H1 (cell line): ENCODE results near the gene DENND4A. TPM values are rescaled to one million over a fixed set of nuclear protein-coding genes. Genes with fewer than 3 reads are reported as not detected.

ENCODE experiments used
- CTCF ChIA-PET: fragments of 300-600 bp; sonication (Branson Sonifier 250); formaldehyde crosslinking; loops from one replicate; lab custom pipeline; 2021; ENCODE audit not compliant: partially characterized antibody; lab: Charles Lee
- POLR2A ChIA-PET: fragments of 300-600 bp; sonication (Branson Sonifier 250); formaldehyde crosslinking; loops from one replicate; lab custom pipeline; 2021; ENCODE audit warnings: inconsistent platforms; ENCODE audit not compliant: partially characterized antibody; lab: Charles Lee
- DNase-seq, 2 experiments: peaks; one replicate each; pipeline versions ENCODE4 v3.0.0 to v3.0.0-alpha.2; 2010 to 2022; ENCODE audit warnings: low spot score in 2 of 2, low read depth in 1 of 2, mixed read lengths in 1 of 2
- FAIRE-seq: peaks from 2 replicates; lab custom pipeline; 2011; peaks lifted over from hg19 to GRCh38; lab: Jason Lieb, UNC
- H2AFZ ChIP-seq: 2 replicates; pipeline ENCODE4 v1.8.1; 2012; ENCODE audit warnings: low read length, inconsistent platforms
- H2AK5ac ChIP-seq: 2 replicates; pipeline ENCODE4 v1.6.1; 2013; ENCODE audit warnings: low read depth, low read length
- H2BK120ac ChIP-seq: replicated peaks from 2 replicates; pipeline ENCODE3; 2013; ENCODE audit warnings: low read depth, low read length, inconsistent platforms
- H2BK12ac ChIP-seq: 2 replicates; pipeline ENCODE4 v1.6.1; 2013; ENCODE audit warnings: low read depth, low read length
- H2BK15ac ChIP-seq: 2 replicates; pipeline ENCODE4 v1.6.1; 2013; ENCODE audit warnings: low read length
- H2BK20ac ChIP-seq: 2 replicates; pipeline ENCODE4 v1.6.1; 2013; ENCODE audit warnings: low read length
- H2BK5ac ChIP-seq: 2 replicates; pipeline ENCODE4 v1.6.1; 2013; ENCODE audit warnings: low read depth, low read length
- H3K14ac ChIP-seq: 2 replicates; pipeline ENCODE4 v1.6.1; 2013; ENCODE audit warnings: inconsistent platforms; ENCODE audit not compliant: insufficient read length
- H3K18ac ChIP-seq: 2 replicates; pipeline ENCODE4 v1.6.1; 2013; ENCODE audit warnings: low read length; ENCODE audit errors: extremely low read depth
- H3K23ac ChIP-seq: 2 replicates; pipeline ENCODE4 v1.6.1; 2013; ENCODE audit warnings: inconsistent platforms; ENCODE audit not compliant: insufficient read length
- H3K23me2 ChIP-seq: 2 replicates; pipeline ENCODE4 v1.6.1; 2013; ENCODE audit warnings: low read depth, low read length
- H3K27ac ChIP-seq: 2 replicates; pipeline ENCODE4 v1.6.1; 2011; ENCODE audit warnings: low read depth, low read length, inconsistent platforms
- H3K27me3 ChIP-seq, 4 experiments: replicated peaks in 1 of 4; 1 replicate in 1 of 4; 2 replicates in 3 of 4; pipeline versions ENCODE4 v1.6.1 to v1.8.1; 2011 to 2013; ENCODE audit warnings: low read length in 3 of 4, mild to moderate bottlenecking in 3 of 4, inconsistent platforms in 2 of 4, mixed read lengths in 2 of 4, moderate library complexity in 1 of 4; ENCODE audit not compliant: control insufficient read depth in 3 of 4, insufficient read depth in 3 of 4; ENCODE audit errors: extremely low read depth in 1 of 4
- H3K36me3 ChIP-seq, 4 experiments: 2 replicates each; pipeline versions ENCODE4 v1.6.1 to v1.8.1; 2011 to 2013; ENCODE audit warnings: mild to moderate bottlenecking in 4 of 4, low read length in 3 of 4, moderate library complexity in 2 of 4, control low read depth in 1 of 4, inconsistent platforms in 1 of 4; ENCODE audit not compliant: insufficient read depth in 4 of 4, control insufficient read depth in 2 of 4
- H3K4ac ChIP-seq: replicated peaks from 2 replicates; pipeline ENCODE3; 2013; ENCODE audit warnings: low read length, low read depth, mixed read lengths, inconsistent platforms; ENCODE audit not compliant: insufficient read length
- H3K4me1 ChIP-seq, 4 experiments: replicated peaks in 1 of 4; 1 replicate in 1 of 4; 2 replicates in 3 of 4; pipeline versions ENCODE4 v1.6.1 to v1.8.1; 2011 to 2013; ENCODE audit warnings: low read length in 3 of 4, inconsistent platforms in 2 of 4, mixed read lengths in 1 of 4; ENCODE audit not compliant: insufficient read depth in 4 of 4, control insufficient read depth in 3 of 4
- H3K4me2 ChIP-seq, 2 experiments: 2 replicates each; pipeline versions ENCODE4 v1.6.1 to v1.8.1; 2011 to 2013; ENCODE audit warnings: low read depth in 2 of 2, low read length in 2 of 2, control low read depth in 1 of 2, inconsistent platforms in 1 of 2, mild to moderate bottlenecking in 1 of 2; ENCODE audit not compliant: insufficient read depth in 1 of 2
- H3K4me3 ChIP-seq, 4 experiments: fragments of 200-600, 300-600 bp in 1 of 4; sonication (generic), shearing (Covaris generic), sonication (Bioruptor Twin) in 1 of 4; 2 replicates each; pipeline versions ENCODE4 v1.5.1 to v1.8.1; 2011 to 2016; ENCODE audit warnings: low read length in 4 of 4, low read depth in 3 of 4, control low read depth in 2 of 4, inconsistent platforms in 2 of 4, mild to moderate bottlenecking in 2 of 4, mixed read lengths in 1 of 4, moderate library complexity in 1 of 4; ENCODE audit not compliant: insufficient read depth in 2 of 4; ENCODE audit errors: extremely low read depth in 1 of 4
- H3K56ac ChIP-seq: replicated peaks from 2 replicates; pipeline ENCODE3; 2013; ENCODE audit warnings: low read depth, mild to moderate bottlenecking, mixed read lengths, low read length, inconsistent platforms; ENCODE audit not compliant: insufficient read length
- H3K79me1 ChIP-seq: 2 replicates; pipeline ENCODE4 v1.6.1; 2013; ENCODE audit warnings: low read depth, low read length, control low read depth
- H3K79me2 ChIP-seq, 2 experiments: 2 replicates each; pipeline versions ENCODE4 v1.6.1 to v1.8.1; 2012 to 2013; ENCODE audit warnings: low read length in 2 of 2, mild to moderate bottlenecking in 2 of 2, inconsistent platforms in 1 of 2; ENCODE audit not compliant: insufficient read depth in 2 of 2, control insufficient read depth in 1 of 2
- H3K9ac ChIP-seq, 4 experiments: replicated peaks in 1 of 4; 1 replicate in 1 of 4; 2 replicates in 3 of 4; pipeline versions ENCODE4 v1.6.1 to v1.8.1; 2011 to 2013; ENCODE audit warnings: low read depth in 3 of 4, low read length in 3 of 4, control low read depth in 2 of 4, mild to moderate bottlenecking in 2 of 4, moderate library complexity in 2 of 4, inconsistent platforms in 1 of 4; ENCODE audit errors: extremely low read depth in 1 of 4
- H3K9me3 ChIP-seq, 2 experiments: 2 replicates each; pipeline versions ENCODE4 v1.6.1 to v1.8.1; 2012 to 2013; ENCODE audit warnings: mild to moderate bottlenecking in 2 of 2, moderate library complexity in 2 of 2, control low read depth in 1 of 2, inconsistent platforms in 1 of 2, low read depth in 1 of 2, low read length in 1 of 2, mixed read lengths in 1 of 2; ENCODE audit not compliant: insufficient read depth in 2 of 2
- H4K20me1 ChIP-seq, 2 experiments: replicated peaks in 1 of 2; 2 replicates each; pipeline versions ENCODE3 to v1.8.1; 2011 to 2013; ENCODE audit warnings: inconsistent platforms in 2 of 2, low read length in 2 of 2, mild to moderate bottlenecking in 1 of 2; ENCODE audit not compliant: insufficient read depth in 2 of 2, control insufficient read depth in 1 of 2
- H4K5ac ChIP-seq: 2 replicates; pipeline ENCODE4 v1.6.1; 2013; ENCODE audit warnings: low read length, low read depth, mixed read lengths, inconsistent platforms; ENCODE audit not compliant: insufficient read length
- H4K8ac ChIP-seq: 2 replicates; pipeline ENCODE4 v1.8.0; 2013; ENCODE audit warnings: mild to moderate bottlenecking, moderate library complexity, low read length, inconsistent platforms; ENCODE audit not compliant: insufficient read depth; ENCODE audit errors: extremely low read depth
- H4K91ac ChIP-seq: replicated peaks from 2 replicates; pipeline ENCODE3; 2013; ENCODE audit warnings: low read length, mixed read lengths, inconsistent platforms; ENCODE audit not compliant: insufficient read length
- GABPA ChIP-seq: IDR thresholded peaks from 2 replicates; pipeline ENCODE4 v1.6.1; 2011; ENCODE audit warnings: mild to moderate bottlenecking, low read length, moderate library complexity, borderline replicate concordance; ENCODE audit not compliant: insufficient read depth
- KDM5A ChIP-seq: fragments of 200-600 bp; IDR thresholded peaks from 2 replicates; pipeline ENCODE4 v1.7.1; 2012; ENCODE audit warnings: mild to moderate bottlenecking, low read length, inconsistent platforms, mixed read lengths
- POU5F1 ChIP-seq: IDR thresholded peaks from 2 replicates; pipeline ENCODE4 v1.6.1; 2011; ENCODE audit warnings: low read depth, mild to moderate bottlenecking, low read length, moderate library complexity
- SUZ12 ChIP-seq: fragments of 200-600 bp; sonication (generic); IDR thresholded peaks from 2 replicates; pipeline ENCODE4 v1.6.1; 2012; ENCODE audit warnings: mild to moderate bottlenecking, inconsistent platforms, low read length, moderate library complexity, mixed read lengths
- WGBS, 2 experiments: shearing (Covaris generic) in 1 of 2; methylation state at CpG; one replicate each; pipeline versions ENCODE4 v1.1.6 to v1.1.7; 2013 to 2015; ENCODE audit warnings: low lambda C conversion rate in 2 of 2, mixed read lengths in 2 of 2, inconsistent platforms in 1 of 2, low coverage in 1 of 2, missing lambda C conversion rate in 1 of 2; ENCODE audit not compliant: insufficient replicate concordance in 2 of 2, insufficient coverage in 1 of 2, insufficient read length in 1 of 2; ENCODE audit errors: extremely low coverage in 1 of 2, missing lambda C conversion rate in 1 of 2; 5-methylcytosine and 5-hydroxymethylcytosine counted together
- polyA plus RNA-seq, 7 experiments: library from polyadenylated mRNA; depleted of rRNA in 3 of 7; stranded (reverse) in 5 of 7; unstranded in 2 of 7; fragments of >200 nt in 5 of 7; fragments of 200-250 nt in 2 of 7; gene quantifications; 1 replicate in 5 of 7; 2 replicates in 1 of 7; 4 replicates in 1 of 7; pipeline versions ENCODE4 v1.2.1 to v1.2.3, GENCODE V29; 2011 to 2013; ENCODE audit warnings: missing spikeins in 2 of 7, mixed read lengths in 2 of 7
- total RNA-seq: library from RNA; stranded (reverse); fragmentation: NEBNext Ultra II Directional; extraction: Animal tissue kit (Norgen Biotek cat#: 25700); gene quantifications from 2 replicates; pipeline ENCODE4 v1.2.1, GENCODE V29; 2021

DENND4A gene
- total and polyA plus RNA-seq, 2 of the 8 experiments (the other 6 are each of a cell fraction or from before 2014, with no cell fraction given), result 1.3 to 4.7 TPM

- H3K23me2 ChIP-seq, result no peaks in the 10 kb centered on the region
- no peaks in the 10 kb centered on the region for H3K36me3 ChIP-seq
- H2AK5ac ChIP-seq, result no peak overlapping the region
- no peaks in the 10 kb centered on the region for H3K27me3 ChIP-seq
- DNase-seq (no peak), FAIRE-seq (no peak)
- no peak overlapping the region for H3K4me2 ChIP-seq
- H2BK15ac ChIP-seq, result no peak overlapping the region
- no peak overlapping the region for H2BK12ac ChIP-seq
- no peak overlapping the region for H4K91ac ChIP-seq
- ChIA-PET CTCF (interaction anchor here (0.7 to 2.1 kb wide), 9 partner anchors 12 to 207 kb away, joined by 3 to 6 read pairs (median 3); no protein-coding TSS in a partner anchor), POLR2A (interaction anchor here (0.8 kb wide), 1 partner anchor 13 kb away, joined by 3 read pairs; no protein-coding TSS in a partner anchor)
- H3K4me1 ChIP-seq, result peaks cover 0 to 5% (median 0%) of the 10 kb centered on the region in 4 experiments; a peak in 1 of 7 replicates
- H4K5ac ChIP-seq, result no peak overlapping the region
- H3K18ac ChIP-seq, result no peak overlapping the region
- H2BK120ac ChIP-seq, result no peak overlapping the region
- no peaks in the 10 kb centered on the region for H3K79me1 ChIP-seq
- H3K9me3 ChIP-seq, result no peaks in the 10 kb centered on the region
- no peak overlapping the region for H3K9ac ChIP-seq
- no peak overlapping the region for H2BK20ac ChIP-seq
- H3K27ac ChIP-seq, result no peak overlapping the region
- no peak overlapping the region for H2BK5ac ChIP-seq
- H3K56ac ChIP-seq, result no peak overlapping the region
- no peak overlapping the region for H3K14ac ChIP-seq
- WGBS, 2 experiments, result 93% methylated on average over 1 of the region's 1 CpG; no CpG with 5 or more reads in 1 of the 2 experiments
- H3K79me2 ChIP-seq, result no peaks in the 10 kb centered on the region
- no peaks in the 10 kb centered on the region for H4K20me1 ChIP-seq
- no peak overlapping the region for H3K23ac ChIP-seq
- no peak overlapping the region for H4K8ac ChIP-seq
- H2AFZ ChIP-seq, result no peak overlapping the region
- no peak overlapping the region for H3K4ac ChIP-seq
- H3K4me3 ChIP-seq, result no peak overlapping the region
- TF ChIP-seq SUZ12 (no peak), GABPA (no peak), POU5F1 (no peak), KDM5A (no peak)
These were observed 12.3 kb upstream of the DENND4A start for GRCh38 chr15:65804252-65804931.
